ENCODE data around the gene KLHL13. TPM values are rescaled to one million over a fixed set of nuclear protein-coding genes. Genes with fewer than 3 reads are reported as not detected.

The KLHL13 gene
- total and polyA plus RNA-seq, 9 donors, result 4.9 to 15.8 (median 7.7) TPM

DNA sequence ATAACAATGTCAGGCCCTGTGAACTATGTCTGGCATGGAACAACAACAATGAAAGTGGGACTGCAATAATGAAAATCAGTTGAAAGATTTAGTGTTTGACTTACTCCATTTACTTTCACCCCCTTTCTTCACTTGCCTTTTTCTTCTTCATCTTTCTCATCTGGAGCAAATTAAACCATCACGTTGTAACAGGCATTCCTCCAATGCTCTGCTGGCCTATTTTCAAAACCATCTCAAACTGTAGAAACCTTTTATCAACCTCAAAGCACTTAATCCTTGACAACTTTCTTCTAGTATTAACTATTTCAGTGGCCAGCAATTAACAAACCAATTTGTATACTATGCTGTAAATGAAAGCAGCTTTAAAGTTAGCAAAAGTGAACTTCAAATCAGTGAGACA lies 8.3 kb downstream of the KLHL13 start:
- no peaks in the 10 kb centered on the region for H3K36me3 ChIP-seq
- DNase-seq, result no peak
- no peak overlapping the region for H3K4me3 ChIP-seq
- 11 to 19% (median 15%) methylated on average over 1 of the region's 1 CpG for WGBS, 3 donors
- intact Hi-C loops (cut with DNase I), result no loop called here
- H3K27me3 ChIP-seq, result no peaks in the 10 kb centered on the region
- no peaks in the 10 kb centered on the region for H3K9me3 ChIP-seq
- H3K27ac ChIP-seq, result no peak overlapping the region
- no peak for TF ChIP-seq POLR2A (IDR thresholded peaks at IDR 0.05)
- TF ChIP-seq EP300 (IDR thresholded peaks at IDR 0.05), result no peak
- TF ChIP-seq CTCF (IDR thresholded peaks at IDR 0.05), result no peak
- H3K4me1 ChIP-seq (ENCODE audit: insufficient read depth), result no peaks in the 10 kb centered on the region

- intact Hi-C loops (cut with DNase I), result no loop called here
- no peaks in the 10 kb centered on the region for H3K4me1 ChIP-seq (ENCODE audit: insufficient read depth)
- TF ChIP-seq EP300 (IDR thresholded peaks at IDR 0.05), result no peak
- no peak for TF ChIP-seq CTCF (IDR thresholded peaks at IDR 0.05)
- TF ChIP-seq POLR2A (IDR thresholded peaks at IDR 0.05), result no peak
- no peaks in the 10 kb centered on the region for H3K27me3 ChIP-seq
- no peaks in the 10 kb centered on the region for H3K36me3 ChIP-seq
- DNase-seq, result no peak
- H3K4me3 ChIP-seq, result no peak overlapping the region
- H3K9me3 ChIP-seq, result no peaks in the 10 kb centered on the region
- WGBS, 3 donors, result 73 to 83% (median 80%) methylated on average over 5 of the region's 5 CpGs
- no peak overlapping the region for H3K27ac ChIP-seq
Observed at GRCh38 chrX:118100091-118100490, 16.5 kb downstream of the KLHL13 start.

GRCh38 chrX:118088084-118088483 lies 28.5 kb downstream of the KLHL13 start:
- Histone ChIP-seq H3K4me3 (no peak overlapping the region), H3K9me3 (no peaks in the 10 kb centered on the region), H3K4me1 (ENCODE audit: insufficient read depth) (no peaks in the 10 kb centered on the region), H3K27ac (no peak overlapping the region), H3K27me3 (no peaks in the 10 kb centered on the region), H3K36me3 (no peaks in the 10 kb centered on the region)
- WGBS, 3 donors, result 77 to 80% (median 80%) methylated on average over 4 of the region's 4 CpGs
- TF ChIP-seq CTCF (IDR thresholded peaks at IDR 0.05) (no peak), POLR2A (IDR thresholded peaks at IDR 0.05) (no peak), EP300 (IDR thresholded peaks at IDR 0.05) (no peak)
- DNase-seq, result no peak
- intact Hi-C loops (cut with DNase I), result no loop called here

- Histone ChIP-seq H3K4me3 (no peak overlapping the region), H3K27me3 (no peaks in the 10 kb centered on the region), H3K27ac (no peak overlapping the region), H3K36me3 (no peaks in the 10 kb centered on the region), H3K4me1 (ENCODE audit: insufficient read depth) (no peaks in the 10 kb centered on the region), H3K9me3 (no peaks in the 10 kb centered on the region)
- intact Hi-C loops (cut with DNase I), result no loop called here
- DNase-seq, result no peak
- 3 to 15% (median 5%) methylated on average over 1 of the region's 1 CpG for WGBS, 3 donors
- TF ChIP-seq EP300 (IDR thresholded peaks at IDR 0.05) (no peak), POLR2A (IDR thresholded peaks at IDR 0.05) (no peak), CTCF (IDR thresholded peaks at IDR 0.05) (no peak)
Observed at GRCh38 chrX:118074196-118074595, 42.4 kb downstream of the KLHL13 start.

All from ovary (tissue), 9 donors.